Stimulated activated CD8-positive, alpha-beta memory T cell treated with anti-CD3 and anti-CD28 coated beads, Interleukin-15, amount 100 ng/mL, for 48 hours (primary cell): ENCODE data around the gene MYCBPAP.

Experiments used
- DNase-seq, 2 donors: peaks; one replicate each; pipeline ENCODE4 v3.0.0-alpha.2; 2020; ENCODE audit warnings: low read depth in 2 of 2

MYCBPAP gene

GRCh38 chr17:50551884-50552283, 43.6 kb downstream of the MYCBPAP start:
- DNase-seq, result no peak

GRCh38 chr17:50554201-50554600, 46.0 kb downstream of the MYCBPAP start:
- DNase-seq, result no peak

- no peak for DNase-seq
Measured at GRCh38 chr17:50556803-50557202, 48.6 kb downstream of the MYCBPAP start.

GRCh38 chr17:50557630-50558029, 49.4 kb downstream of the MYCBPAP start:
- DNase-seq, result no peak

GRCh38 chr17:50558091-50558490, 49.9 kb downstream of the MYCBPAP start:
- no peak for DNase-seq

DNA sequence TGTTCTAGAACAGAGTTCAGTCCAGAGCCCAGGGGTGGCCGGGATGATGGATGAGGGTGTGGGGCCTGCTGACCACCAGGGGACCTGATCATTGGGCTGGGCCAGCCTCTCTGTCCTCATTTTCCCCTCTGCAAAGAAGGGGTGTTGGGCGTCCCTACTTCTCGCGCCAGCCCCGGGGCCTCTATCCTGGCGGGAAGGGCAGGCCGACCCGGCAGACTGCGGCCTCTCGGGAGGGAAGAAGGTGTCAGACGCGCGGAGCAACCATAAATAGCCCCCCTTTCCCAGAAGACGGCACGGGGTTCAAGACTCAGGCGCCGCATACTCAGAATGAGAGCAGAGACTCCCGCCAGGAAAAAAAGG, 50.3 kb downstream of the MYCBPAP start:
- no peak for DNase-seq

DNA sequence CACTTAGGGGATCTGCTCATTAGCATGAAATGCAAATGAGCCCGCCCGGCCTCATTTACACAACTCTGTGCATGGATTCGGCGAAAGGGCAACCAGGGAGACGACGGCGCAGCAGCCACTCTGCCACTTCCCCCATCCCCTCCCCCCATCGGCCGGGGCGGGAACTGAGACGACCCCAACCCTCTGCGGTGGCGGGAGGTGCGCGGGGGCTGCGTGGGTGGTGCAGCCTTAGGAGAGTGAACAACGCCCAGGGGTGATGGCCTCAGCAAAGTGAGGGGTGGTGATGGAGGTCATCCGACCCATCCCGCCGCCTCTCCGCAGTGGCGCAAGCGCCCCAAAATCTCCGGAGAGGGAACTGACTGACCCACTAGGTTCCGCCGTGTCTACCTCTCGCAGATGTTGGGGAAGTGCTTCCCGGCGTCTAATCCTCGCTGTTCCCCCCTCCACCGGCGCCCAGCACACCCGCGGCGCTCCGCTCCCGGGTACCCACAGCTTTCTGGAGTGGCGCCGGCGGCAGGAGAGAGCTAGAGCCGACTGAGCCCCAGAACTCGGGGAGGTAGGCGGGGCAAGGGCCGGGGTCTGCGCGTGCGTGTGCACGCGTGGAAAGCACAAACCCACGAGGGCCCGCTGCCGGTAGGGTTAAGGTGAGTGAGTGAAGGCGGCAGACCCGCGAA, 50.8 kb downstream of the MYCBPAP start:
- DNase-seq, result no peak

- no peak for DNase-seq
Measured at GRCh38 chr17:50559674-50560184, 51.5 kb downstream of the MYCBPAP start.

DNA sequence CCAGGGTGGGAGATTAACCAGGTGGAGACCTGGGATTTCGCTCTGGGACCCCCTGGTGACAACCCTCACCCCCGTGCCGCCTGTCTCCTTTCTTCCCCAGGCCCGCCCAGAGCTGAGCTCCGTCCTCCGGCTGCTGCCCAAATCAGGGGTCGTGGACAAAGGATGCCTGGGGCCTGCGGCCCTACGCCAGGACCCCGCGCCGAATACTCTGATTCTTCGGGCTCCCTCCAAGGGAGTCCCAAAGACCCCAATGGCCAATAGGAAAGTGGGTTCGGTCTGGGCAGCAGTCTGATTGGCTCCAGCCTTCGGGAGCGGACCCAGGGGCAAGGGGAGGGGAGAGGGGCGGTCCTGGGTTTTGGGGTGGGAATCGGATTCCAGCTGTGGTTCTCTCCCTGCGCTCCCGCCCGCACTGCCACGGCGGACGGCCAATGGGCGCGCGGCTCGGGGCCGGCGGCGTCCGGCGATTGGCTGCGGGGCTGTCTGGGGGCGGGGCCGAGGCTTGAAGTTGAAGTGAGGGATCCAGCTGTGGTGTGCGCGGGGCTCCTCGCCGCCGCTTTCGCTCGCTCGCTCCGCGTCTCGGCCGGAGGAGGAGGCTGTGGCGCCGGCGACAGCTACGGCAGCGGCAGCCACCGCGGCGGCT, 52.1 kb downstream of the MYCBPAP start, which contains the start of gene CACNA1G:
CACNA1G (plus strand) TSS at position 531 of the 640 bp plus-strand sequence. CDS start 745 bp downstream, outside the sequence.
- peak; percentile 76 to 83 for DNase-seq

- no peak for DNase-seq
Measured at GRCh38 chr17:50560931-50561745, 52.9 kb downstream of the MYCBPAP start.

DNA sequence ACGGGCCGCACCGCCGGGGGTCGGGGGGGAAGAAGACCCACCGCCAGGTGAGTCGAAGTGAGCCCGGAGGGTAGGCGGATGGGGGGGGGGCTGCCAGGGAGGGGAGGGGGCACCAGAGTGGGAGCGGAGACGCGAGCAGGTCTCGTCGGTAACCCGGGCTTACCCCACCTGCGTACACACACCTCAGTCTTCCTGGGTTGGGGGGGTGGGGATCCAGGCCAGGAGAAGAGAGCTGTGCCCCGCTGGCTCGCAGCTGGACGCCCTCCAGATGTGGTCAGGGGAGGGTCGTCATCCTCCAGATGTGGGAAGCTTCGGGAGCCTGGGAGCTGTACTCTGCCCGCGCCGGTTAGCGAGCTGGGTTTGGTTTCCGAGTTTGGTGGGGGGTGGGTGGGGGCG, 53.5 kb downstream of the MYCBPAP start:
- DNase-seq, result no peak

DNA sequence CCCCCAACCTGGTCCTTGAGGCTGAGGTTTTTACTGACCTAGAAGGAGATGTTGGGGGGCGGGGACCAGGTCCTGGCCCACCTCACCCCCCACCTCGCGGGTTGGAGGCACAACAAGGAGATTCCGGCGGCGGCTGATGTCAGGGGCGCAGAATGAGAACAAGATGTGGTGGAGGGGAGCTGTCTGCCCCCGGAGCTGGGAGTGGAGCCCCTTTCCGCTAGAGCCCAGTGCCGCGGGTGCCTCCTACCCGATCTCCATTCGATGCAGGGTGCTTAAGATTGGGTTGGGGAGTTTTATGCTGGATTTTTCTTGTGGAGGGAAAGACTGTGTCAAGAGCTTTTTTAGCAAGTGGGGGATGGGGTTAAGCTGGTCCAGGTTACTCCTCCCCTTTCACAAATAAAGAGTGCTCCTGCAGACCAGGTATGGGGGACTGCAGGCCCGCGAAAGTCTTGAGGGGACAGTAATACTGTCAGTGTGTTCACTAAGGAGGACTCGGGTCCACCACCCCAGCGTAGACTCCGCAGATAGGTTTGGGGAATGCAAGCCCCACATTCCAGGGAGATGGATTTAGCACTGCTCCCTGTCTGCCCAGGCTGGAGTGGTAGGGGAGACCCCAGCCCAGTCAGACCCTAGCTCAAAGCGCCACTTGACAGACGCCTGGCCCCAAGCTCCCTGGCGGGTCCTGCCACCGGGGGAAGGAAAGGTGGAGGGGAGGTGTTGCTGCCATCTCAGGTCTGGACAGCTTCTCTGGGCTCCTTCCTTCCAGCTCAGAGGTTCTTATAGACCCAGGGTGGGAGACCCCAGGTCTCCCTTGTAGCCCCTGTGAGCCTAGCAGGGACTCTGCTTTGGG, 54.2 kb downstream of the MYCBPAP start:
- DNase-seq, result no peak

GRCh38 chr17:50563092-50563511, 54.9 kb downstream of the MYCBPAP start:
- DNase-seq, result no peak

DNA sequence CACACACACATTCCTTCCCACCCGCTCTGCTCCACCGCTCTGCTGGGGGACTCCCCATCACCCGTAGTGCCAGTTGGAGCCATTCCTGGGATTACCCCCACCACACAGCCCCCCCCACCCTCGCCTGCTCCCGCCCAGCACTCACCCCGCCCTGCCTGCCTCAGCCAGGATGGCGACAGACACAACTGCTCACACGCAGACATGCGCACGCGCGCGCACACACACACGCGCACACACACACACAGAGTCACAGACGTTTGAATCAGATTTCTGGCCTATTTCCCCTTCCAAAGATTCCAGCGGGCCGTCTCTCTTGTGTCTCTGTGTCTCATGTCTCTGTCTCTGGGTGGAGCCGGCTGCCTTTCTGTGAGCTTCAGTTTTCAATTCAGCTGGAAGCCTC, 56.7 kb downstream of the MYCBPAP start:
- DNase-seq, result no peak

DNA sequence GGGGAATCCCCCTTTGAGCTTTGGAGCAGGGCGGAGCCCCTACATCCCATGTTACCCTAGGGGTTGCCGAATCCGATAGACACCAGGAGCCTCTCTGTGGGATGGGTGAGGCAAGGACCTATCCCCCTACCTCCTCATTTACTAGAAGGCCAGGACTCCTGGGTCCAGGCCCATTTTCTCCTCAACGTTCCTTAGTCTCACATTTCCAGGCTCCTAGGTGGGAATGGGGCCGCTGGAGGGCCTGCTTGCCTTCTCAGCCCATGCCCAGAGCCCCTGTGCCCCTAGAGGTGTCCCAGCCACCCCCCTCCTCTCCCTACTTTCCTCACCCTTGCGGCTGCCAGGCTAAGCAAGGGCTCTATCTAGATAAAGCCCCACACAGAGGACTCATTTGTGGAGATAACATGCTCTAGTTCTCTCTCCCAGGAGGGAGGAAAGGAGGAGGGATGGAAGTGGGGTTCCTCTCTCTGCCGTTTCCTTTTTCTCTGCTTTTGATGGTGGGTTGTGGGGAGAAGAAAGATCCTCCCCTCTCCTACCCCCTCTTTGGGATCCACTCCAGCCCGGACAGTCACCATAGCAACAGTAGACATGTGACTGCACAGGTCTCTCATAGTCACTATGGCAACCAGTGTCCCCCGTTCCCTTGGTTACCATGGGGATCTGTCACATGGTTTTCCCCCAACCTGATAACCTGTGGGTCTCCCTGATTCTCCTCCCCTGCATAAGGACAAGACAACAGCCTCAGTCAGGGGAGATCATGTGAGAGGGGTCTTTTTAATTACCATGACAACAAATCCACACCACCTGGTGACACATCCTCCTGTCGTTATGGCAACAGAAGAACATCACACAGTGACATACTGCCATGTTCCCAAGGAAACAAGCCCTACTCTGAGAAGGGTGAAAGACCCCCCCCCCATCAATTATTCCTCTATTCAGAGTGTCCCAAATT, 57.4 kb downstream of the MYCBPAP start:
- no peak for DNase-seq

- no peak for DNase-seq
Measured at GRCh38 chr17:50566886-50567285, 58.6 kb downstream of the MYCBPAP start.

DNA sequence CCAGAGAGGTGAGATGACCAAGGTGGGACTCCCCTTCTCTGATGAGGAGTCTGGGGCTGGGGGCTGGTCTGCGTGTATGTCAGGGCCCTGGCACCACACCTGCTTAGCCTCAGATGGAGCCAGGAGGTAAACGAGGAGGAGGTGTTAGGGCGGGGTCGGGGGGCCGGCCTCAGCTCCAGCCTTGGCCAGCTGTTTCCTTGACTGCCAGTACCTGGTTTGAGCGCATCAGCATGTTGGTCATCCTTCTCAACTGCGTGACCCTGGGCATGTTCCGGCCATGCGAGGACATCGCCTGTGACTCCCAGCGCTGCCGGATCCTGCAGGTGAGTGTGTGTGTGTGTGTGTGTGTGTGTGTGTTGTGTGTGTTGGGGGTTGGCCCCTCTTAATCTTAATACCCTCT, 60.4 kb downstream of the MYCBPAP start:
- DNase-seq, result no peak

- no peak for DNase-seq
Measured at GRCh38 chr17:50569592-50569991, 61.4 kb downstream of the MYCBPAP start.

DNA sequence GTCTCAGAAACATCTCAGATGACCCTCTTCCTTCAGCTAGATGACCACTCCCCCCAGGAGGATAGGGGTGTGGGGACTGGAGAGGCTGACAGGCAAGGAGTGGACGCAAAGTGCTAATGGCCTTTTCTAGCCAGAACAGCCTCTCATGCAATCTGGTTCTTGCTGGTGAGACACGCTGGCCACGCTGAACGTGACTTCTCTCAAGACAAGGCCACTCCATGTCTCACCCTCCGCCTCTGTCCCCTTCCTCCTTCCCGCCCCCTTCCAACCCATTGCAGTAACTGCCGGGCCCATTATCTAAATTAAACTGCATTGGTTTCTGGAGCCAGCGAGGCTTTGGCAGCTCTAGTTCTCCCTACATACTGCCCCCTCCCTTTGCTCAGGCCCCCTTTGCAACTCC, 61.8 kb downstream of the MYCBPAP start:
- no peak for DNase-seq

DNA sequence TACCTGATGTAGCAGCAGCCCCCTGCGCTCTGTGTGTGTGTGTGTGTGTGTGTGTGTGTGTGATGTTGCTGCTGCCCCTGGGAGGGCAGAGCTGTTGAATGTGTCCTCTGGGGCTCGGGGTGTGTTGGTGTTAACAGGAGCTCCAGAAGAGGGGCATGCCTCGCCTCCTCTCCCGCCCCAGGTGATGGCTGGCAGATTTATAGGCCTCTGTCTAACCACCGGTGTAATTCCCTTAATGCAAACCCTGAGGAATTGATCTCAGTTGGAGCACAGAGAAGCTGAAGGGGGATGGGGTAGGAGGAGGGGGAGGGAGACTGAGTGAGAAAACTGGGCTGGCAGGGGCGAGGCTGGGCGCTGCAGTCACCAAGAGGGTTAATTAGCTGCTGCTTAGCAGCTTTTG, 62.3 kb downstream of the MYCBPAP start:
- no peak for DNase-seq
